Neural progenitor cell (in vitro differentiated cells): ENCODE results near the gene LIN28B. TPM values are rescaled to one million over a fixed set of nuclear protein-coding genes. Genes with fewer than 3 reads are reported as not detected.

ENCODE experiments used
- DNase-seq: peaks from one replicate; pipeline ENCODE4 v3.0.0-alpha.2; 2016; ENCODE audit warnings: low spot score
- H2AFZ ChIP-seq: fragments of 200-600 bp; sonication (generic); replicated peaks from 2 replicates; pipeline ENCODE4 v1.6.1; 2016; ENCODE audit warnings: antibody characterized with exemption
- H3F3A ChIP-seq: fragments of 200-600 bp; sonication (generic); 2 replicates; pipeline ENCODE4 v1.6.1; 2016; ENCODE audit warnings: antibody characterized with exemption, low read depth
- H3K27ac ChIP-seq: fragments of 200-600 bp; sonication (generic); 2 replicates; pipeline ENCODE4 v1.5.1; 2016; ENCODE audit warnings: mild to moderate bottlenecking
- H3K27me3 ChIP-seq: fragments of 200-600 bp; sonication (generic); 2 replicates; pipeline ENCODE4 v1.6.1; 2016; ENCODE audit warnings: mild to moderate bottlenecking, moderate library complexity
- H3K36me3 ChIP-seq: fragments of 200-600 bp; sonication (generic); 2 replicates; pipeline ENCODE4 v1.5.1; 2016
- H3K4me1 ChIP-seq: fragments of 200-600 bp; sonication (generic); 2 replicates; pipeline ENCODE4 v1.6.1; 2016; ENCODE audit warnings: mixed run types
- H3K4me2 ChIP-seq: fragments of 200-600 bp; sonication (generic); 2 replicates; pipeline ENCODE4 v1.6.1; 2016
- H3K4me3 ChIP-seq: fragments of 200-600 bp; sonication (generic); 2 replicates; pipeline ENCODE4 v1.5.1; 2016
- H3K79me2 ChIP-seq: fragments of 200-600 bp; sonication (generic); 2 replicates; pipeline ENCODE4 v1.6.1; 2016; ENCODE audit warnings: low read depth
- H3K9ac ChIP-seq: fragments of 200-600 bp; sonication (generic); 2 replicates; pipeline ENCODE4 v1.6.1; 2016
- H3K9me3 ChIP-seq: fragments of 200-600 bp; sonication (generic); 2 replicates; pipeline ENCODE4 v1.5.1; 2016; ENCODE audit warnings: low read depth
- H4K20me1 ChIP-seq: fragments of 200-600 bp; sonication (generic); 2 replicates; pipeline ENCODE4 v1.6.1; 2016; ENCODE audit warnings: low read depth
- H3K27ac Mint-ChIP-seq: 3 replicates; pipeline ENCODE4 v1.8.0; 2021; ENCODE audit warnings: mixed read lengths
- H3K27me3 Mint-ChIP-seq: 2 replicates; pipeline ENCODE4 v1.8.0; 2022; ENCODE audit warnings: low read depth, mild to moderate bottlenecking, inconsistent platforms, moderate library complexity, mixed read lengths; ENCODE audit not compliant: insufficient read depth
- H3K36me3 Mint-ChIP-seq: 3 replicates; pipeline ENCODE4 v1.8.0; 2021; ENCODE audit warnings: mixed read lengths
- H3K4me1 Mint-ChIP-seq: 3 replicates; pipeline ENCODE4 v1.8.0; 2021; ENCODE audit warnings: mixed read lengths
- H3K4me3 Mint-ChIP-seq: 3 replicates; pipeline ENCODE4 v1.8.0; 2021; ENCODE audit warnings: mild to moderate bottlenecking, moderate library complexity, mixed read lengths
- H3K9me3 Mint-ChIP-seq: 3 replicates; pipeline ENCODE4 v1.8.0; 2020; ENCODE audit warnings: mixed read lengths
- CTCF ChIP-seq: fragments of 200-600 bp; sonication (generic); IDR thresholded peaks from 2 replicates; pipeline ENCODE4 v1.5.1; 2017; ENCODE audit warnings: antibody characterized with exemption, mild to moderate bottlenecking
- EZH2 ChIP-seq: fragments of 200-600 bp; sonication (generic); IDR thresholded peaks from 2 replicates; pipeline ENCODE4 v1.6.1; 2017; ENCODE audit warnings: antibody characterized with exemption, mild to moderate bottlenecking, moderate library complexity
- EZH2phosphoT487 ChIP-seq: fragments of 200-600 bp; sonication (generic); IDR thresholded peaks from 2 replicates; pipeline ENCODE4 v1.6.1; 2017; ENCODE audit warnings: antibody characterized with exemption
- total RNA-seq: library from RNA; depleted of rRNA; stranded (reverse); fragments of >200 nt; gene quantifications from 2 replicates; pipeline ENCODE4 v1.2.3, GENCODE V29; 2015; ENCODE audit warnings: low replicate concordance

LIN28B gene
- total RNA-seq, 1 donor from 2014 or later, result 165 TPM

DNA sequence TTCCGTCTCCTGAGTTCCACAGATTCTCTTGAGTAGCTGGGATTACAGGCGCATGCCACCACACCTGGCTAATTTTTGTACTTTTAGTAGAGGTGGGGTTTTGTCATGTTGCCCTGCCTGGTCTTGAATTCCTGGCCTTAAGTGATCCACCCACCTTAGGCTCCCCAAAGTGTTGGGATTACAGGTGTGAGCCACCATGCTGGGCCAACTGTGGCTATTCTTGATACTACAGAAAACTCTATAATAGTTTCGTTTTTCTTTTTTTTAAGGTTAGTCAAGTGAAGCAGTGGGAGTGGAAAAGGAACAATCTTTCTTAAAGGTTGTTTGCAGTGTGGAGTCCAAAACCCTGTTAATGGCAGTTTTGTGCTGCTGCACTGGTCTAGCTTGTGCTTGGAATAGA lies 138.2 kb downstream of the LIN28B start:
- H3K27me3 Mint-ChIP-seq, result peaks cover 3% of the 10 kb centered on the region
- H3K27me3 ChIP-seq, result no peaks in the 10 kb centered on the region
- no peaks in the 10 kb centered on the region for H3K36me3 ChIP-seq
- H2AFZ ChIP-seq, result no peak overlapping the region
- H3K9me3 Mint-ChIP-seq, result no peaks in the 10 kb centered on the region
- H3K27ac Mint-ChIP-seq, result no peak overlapping the region
- no peak for DNase-seq
- no peak overlapping the region for H3K27ac ChIP-seq
- H3K4me2 ChIP-seq, result no peak overlapping the region
- H3K79me2 ChIP-seq, result no peaks in the 10 kb centered on the region
- H3K4me1 Mint-ChIP-seq, result peaks cover 6% of the 10 kb centered on the region
- H4K20me1 ChIP-seq, result no peaks in the 10 kb centered on the region
- H3K4me3 Mint-ChIP-seq, result no peak overlapping the region
- H3K9ac ChIP-seq, result no peak overlapping the region
- H3K4me3 ChIP-seq, result no peak overlapping the region
- TF ChIP-seq CTCF (no peak), EZH2phosphoT487 (no peak), EZH2 (no peak)
- H3F3A ChIP-seq, result no peaks in the 10 kb centered on the region
- H3K36me3 Mint-ChIP-seq, result peaks cover 3% of the 10 kb centered on the region
- H3K9me3 ChIP-seq, result no peaks in the 10 kb centered on the region
- H3K4me1 ChIP-seq, result no peaks in the 10 kb centered on the region

DNA sequence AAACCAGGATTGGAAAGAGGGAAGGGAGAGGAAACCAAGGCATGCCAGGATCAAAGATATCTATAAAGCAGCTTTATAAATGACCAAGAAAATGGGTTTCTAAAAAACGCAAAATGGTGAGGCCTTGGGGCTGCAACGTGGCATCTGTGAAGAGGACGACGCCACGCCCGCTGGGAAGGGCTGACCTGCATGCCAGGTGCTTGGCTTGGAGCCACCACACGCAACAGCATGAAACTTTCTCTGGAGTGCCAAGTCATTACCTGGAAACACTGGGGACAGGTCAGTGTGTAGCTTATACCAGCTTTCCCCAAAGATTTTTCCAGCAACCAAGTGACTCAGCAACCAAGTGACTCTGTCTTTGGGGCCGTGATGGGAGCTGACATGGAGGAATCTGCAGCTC lies 140.4 kb downstream of the LIN28B start:
- H3K9me3 Mint-ChIP-seq, result no peaks in the 10 kb centered on the region
- H3K4me3 Mint-ChIP-seq, result no peak overlapping the region
- no peak overlapping the region for H3K4me3 ChIP-seq
- no peak overlapping the region for H2AFZ ChIP-seq
- no peaks in the 10 kb centered on the region for H3K27me3 ChIP-seq
- no peaks in the 10 kb centered on the region for H3K79me2 ChIP-seq
- no peaks in the 10 kb centered on the region for H3F3A ChIP-seq
- H3K27ac ChIP-seq, result no peak overlapping the region
- H3K27ac Mint-ChIP-seq, result no peak overlapping the region
- H3K27me3 Mint-ChIP-seq, result peaks cover 3% of the 10 kb centered on the region
- no peak for DNase-seq
- peaks cover 11% of the 10 kb centered on the region for H3K36me3 Mint-ChIP-seq
- no peaks in the 10 kb centered on the region for H3K36me3 ChIP-seq
- H3K9ac ChIP-seq, result no peak overlapping the region
- no peaks in the 10 kb centered on the region for H4K20me1 ChIP-seq
- no peaks in the 10 kb centered on the region for H3K9me3 ChIP-seq
- no peaks in the 10 kb centered on the region for H3K4me1 Mint-ChIP-seq
- TF ChIP-seq EZH2 (no peak), CTCF (no peak), EZH2phosphoT487 (no peak)
- no peak overlapping the region for H3K4me2 ChIP-seq
- no peaks in the 10 kb centered on the region for H3K4me1 ChIP-seq

GRCh38 chr6:105099371-105099770 lies 142.5 kb downstream of the LIN28B start:
- Histone ChIP-seq H3K4me2 (no peak overlapping the region), H3K9me3 (no peaks in the 10 kb centered on the region), H3K4me1 (no peaks in the 10 kb centered on the region), H3K27ac (no peak overlapping the region), H4K20me1 (no peaks in the 10 kb centered on the region), H3K9ac (no peak overlapping the region), H3K4me3 (no peak overlapping the region), H2AFZ (no peak overlapping the region), H3K79me2 (no peaks in the 10 kb centered on the region), H3K27me3 (no peaks in the 10 kb centered on the region), H3F3A (no peaks in the 10 kb centered on the region), H3K36me3 (no peaks in the 10 kb centered on the region)
- TF ChIP-seq CTCF (no peak), EZH2 (no peak), EZH2phosphoT487 (no peak)
- Mint-ChIP-seq H3K9me3 (no peaks in the 10 kb centered on the region), H3K36me3 (peaks cover 11% of the 10 kb centered on the region), H3K4me3 (no peak overlapping the region), H3K4me1 (no peaks in the 10 kb centered on the region), H3K27ac (no peak overlapping the region), H3K27me3 (no peaks in the 10 kb centered on the region)
- no peak for DNase-seq
